ENCODE results near the gene ATP13A4. TPM values are rescaled to one million over a fixed set of nuclear protein-coding genes. Genes with fewer than 3 reads are reported as not detected.

Gene ATP13A4
- total RNA-seq, 2 experiments from 2014 or later, result 0.98 to 1.6 TPM

GRCh38 chr3:193560870-193561269 is 6.2 kb upstream of the ATP13A4 start:
- no peaks in the 10 kb centered on the region for H3K9me3 ChIP-seq (ENCODE audit: control insufficient read depth in 1 of 2, insufficient read depth in 1 of 2, low read length in 2 of 2)
- H3K4me3 ChIP-seq (ENCODE audit: low read length), result no peak overlapping the region
- H3K27me3 ChIP-seq (ENCODE audit: control insufficient read depth in 1 of 2, insufficient read depth in 2 of 2, low read length in 2 of 2), result no peaks in the 10 kb centered on the region
- Mint-ChIP-seq H3K4me1 (ENCODE audit: low read depth) (no peaks in the 10 kb centered on the region), H3K9me3 (no peaks in the 10 kb centered on the region), H3K36me3 (ENCODE audit: low read depth) (no peaks in the 10 kb centered on the region), H3K4me3 (no peak overlapping the region), H3K27me3 (no peaks in the 10 kb centered on the region), H3K27ac (no peak overlapping the region)
- H3K36me3 ChIP-seq (ENCODE audit: insufficient read depth, low read length), result no peaks in the 10 kb centered on the region
- TF ChIP-seq CTCF (IDR thresholded peaks at IDR 0.05), result no peak
- DNase-seq, result no peak
- ChIA-PET CTCF (no interaction called here), POLR2A (interaction anchor here (0.9 kb wide), 1 partner anchor 8 kb away, joined by 3 read pairs; no protein-coding TSS in a partner anchor)
- H3K4me1 ChIP-seq (ENCODE audit: insufficient read depth, low read length), result no peaks in the 10 kb centered on the region
- ATAC-seq (ENCODE audit: poor library complexity), result no peak
- intact Hi-C loops (cut with DNase I, micrococcal nuclease), result no loop called here
- H3K27ac ChIP-seq (ENCODE audit: low read depth in 1 of 2, low read length in 2 of 2), result no peak overlapping the region

GRCh38 chr3:193560091-193560490 is 5.4 kb upstream of the ATP13A4 start:
- ChIA-PET CTCF (no interaction called here), POLR2A (no interaction called here)
- no peak overlapping the region for H3K27ac Mint-ChIP-seq
- DNase-seq (no peak), ATAC-seq (ENCODE audit: poor library complexity) (no peak)
- intact Hi-C loops (cut with DNase I, micrococcal nuclease), result no loop called here
- no peak overlapping the region for H3K27ac ChIP-seq (ENCODE audit: low read depth in 1 of 2, low read length in 2 of 2)
- no peaks in the 10 kb centered on the region for H3K4me1 ChIP-seq (ENCODE audit: insufficient read depth, low read length)
- H3K4me3 ChIP-seq (ENCODE audit: low read length), result no peak overlapping the region
- H3K36me3 ChIP-seq (ENCODE audit: insufficient read depth, low read length), result no peaks in the 10 kb centered on the region
- H3K4me1 Mint-ChIP-seq (ENCODE audit: low read depth), result no peaks in the 10 kb centered on the region
- H3K4me3 Mint-ChIP-seq, result no peak overlapping the region
- no peaks in the 10 kb centered on the region for H3K9me3 ChIP-seq (ENCODE audit: control insufficient read depth in 1 of 2, insufficient read depth in 1 of 2, low read length in 2 of 2)
- H3K27me3 Mint-ChIP-seq, result no peaks in the 10 kb centered on the region
- no peaks in the 10 kb centered on the region for H3K27me3 ChIP-seq (ENCODE audit: control insufficient read depth in 1 of 2, insufficient read depth in 2 of 2, low read length in 2 of 2)
- TF ChIP-seq CTCF (IDR thresholded peaks at IDR 0.05), result no peak
- no peaks in the 10 kb centered on the region for H3K36me3 Mint-ChIP-seq (ENCODE audit: low read depth)
- H3K9me3 Mint-ChIP-seq, result no peaks in the 10 kb centered on the region

GRCh38 chr3:193559100-193559499 is 4.4 kb upstream of the ATP13A4 start:
- Mint-ChIP-seq H3K36me3 (ENCODE audit: low read depth) (no peaks in the 10 kb centered on the region), H3K27me3 (no peaks in the 10 kb centered on the region), H3K4me1 (ENCODE audit: low read depth) (no peaks in the 10 kb centered on the region), H3K4me3 (no peak overlapping the region), H3K27ac (no peak overlapping the region), H3K9me3 (no peaks in the 10 kb centered on the region)
- H3K4me1 ChIP-seq (ENCODE audit: insufficient read depth, low read length), result no peaks in the 10 kb centered on the region
- H3K4me3 ChIP-seq (ENCODE audit: low read length), result no peak overlapping the region
- intact Hi-C loops (cut with DNase I, micrococcal nuclease), result no loop called here
- no peak for DNase-seq
- no peak for ATAC-seq (ENCODE audit: poor library complexity)
- no peaks in the 10 kb centered on the region for H3K9me3 ChIP-seq (ENCODE audit: control insufficient read depth in 1 of 2, insufficient read depth in 1 of 2, low read length in 2 of 2)
- H3K36me3 ChIP-seq (ENCODE audit: insufficient read depth, low read length), result no peaks in the 10 kb centered on the region
- ChIA-PET POLR2A (no interaction called here), CTCF (interaction anchor here (0.9 kb wide), 1 partner anchor 10 kb away, joined by 3 read pairs; no protein-coding TSS in a partner anchor)
- no peaks in the 10 kb centered on the region for H3K27me3 ChIP-seq (ENCODE audit: control insufficient read depth in 1 of 2, insufficient read depth in 2 of 2, low read length in 2 of 2)
- no peak for TF ChIP-seq CTCF (IDR thresholded peaks at IDR 0.05)
- H3K27ac ChIP-seq (ENCODE audit: low read depth in 1 of 2, low read length in 2 of 2), result no peak overlapping the region
